GM19043 (cell line): ENCODE measurements around the gene DRC1.

Source experiments
- ATAC-seq: cut with Tn5 transposase; IDR thresholded peaks from one replicate; pipeline ENCODE4 v1.9.1; 2021; ENCODE audit warnings: low read depth; ENCODE audit not compliant: unreplicated experiment

The DRC1 gene

DNA sequence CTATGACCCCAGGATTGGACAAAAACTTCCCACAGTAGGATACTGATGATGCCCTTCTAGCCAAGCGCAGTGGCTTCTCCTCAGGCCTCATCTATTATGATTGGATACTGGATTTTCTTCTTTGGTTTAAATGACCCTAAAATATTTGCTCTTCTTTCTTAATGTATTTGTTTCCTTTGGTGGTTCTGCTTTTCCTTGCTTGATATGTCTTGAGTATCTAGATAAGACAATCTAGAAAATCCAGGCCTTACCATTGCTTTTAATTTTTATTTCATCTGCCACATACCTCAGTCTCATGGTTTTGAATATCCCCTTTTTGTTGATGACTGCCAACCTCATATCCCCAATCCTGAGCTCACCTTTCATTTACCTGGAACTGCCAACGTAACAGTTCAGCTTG, 40.6 kb downstream of the DRC1 start:
- ATAC-seq = no peak

DNA sequence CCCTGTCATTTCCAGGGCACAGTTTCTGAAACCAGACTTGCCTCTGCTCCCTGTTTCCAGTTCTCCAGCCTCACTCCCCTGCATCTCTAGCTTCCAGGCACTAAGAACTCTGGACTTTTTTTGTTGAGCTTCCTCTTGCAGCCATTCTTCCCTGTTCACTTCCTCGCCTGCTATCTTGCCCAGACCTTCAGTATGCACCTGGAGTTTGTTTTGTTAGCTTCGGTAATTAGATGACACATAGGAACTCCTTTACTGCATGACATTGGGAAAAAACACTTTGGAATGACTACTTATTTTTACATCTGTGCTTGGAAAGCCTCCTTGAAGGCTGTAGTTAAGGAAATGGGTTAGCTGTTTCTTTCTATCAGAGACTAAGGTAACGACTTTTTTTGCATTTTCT, 41.0 kb downstream of the DRC1 start:
- no peak for ATAC-seq

DNA sequence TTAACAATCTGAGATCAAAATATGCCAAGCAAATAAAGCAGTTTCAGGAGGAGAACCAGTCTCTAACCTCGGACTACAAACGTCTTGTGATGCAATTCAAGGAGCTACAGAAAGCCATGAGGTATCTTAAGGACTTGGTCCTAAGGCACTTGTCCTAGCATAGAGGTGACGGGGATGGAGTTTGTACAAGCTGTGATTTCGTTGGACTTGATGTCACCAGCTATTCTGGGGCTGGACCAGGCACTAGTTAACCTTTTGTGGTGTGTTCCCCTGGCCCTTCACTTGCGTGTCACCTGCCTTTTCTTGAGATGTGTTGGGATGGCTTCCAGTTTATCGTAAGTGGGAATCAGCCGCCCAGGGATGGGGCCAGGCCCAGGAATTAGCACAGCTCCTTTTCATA, 42.5 kb downstream of the DRC1 start:
- ATAC-seq = no peak

DNA sequence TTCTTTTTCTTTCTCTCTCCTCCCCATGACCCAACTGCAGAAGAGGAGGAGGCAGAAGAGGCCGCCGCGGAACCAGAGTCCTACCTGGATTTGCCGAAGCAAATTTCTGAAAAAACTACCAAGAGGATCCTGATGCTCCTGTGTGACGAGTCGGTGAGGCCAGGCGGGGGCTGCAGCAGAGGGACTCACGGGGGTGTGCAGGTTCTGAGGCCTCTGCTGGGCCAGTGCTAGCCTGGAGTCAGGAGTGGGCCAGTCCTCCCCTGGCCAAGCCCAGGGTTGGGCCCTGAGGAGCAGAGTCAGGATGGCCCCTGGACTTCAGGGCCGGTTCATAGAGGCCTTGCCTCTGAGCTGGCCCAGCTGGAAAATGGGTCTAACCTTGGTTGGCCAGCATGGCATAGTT, 46.9 kb downstream of the DRC1 start:
- ATAC-seq = no peak

DNA sequence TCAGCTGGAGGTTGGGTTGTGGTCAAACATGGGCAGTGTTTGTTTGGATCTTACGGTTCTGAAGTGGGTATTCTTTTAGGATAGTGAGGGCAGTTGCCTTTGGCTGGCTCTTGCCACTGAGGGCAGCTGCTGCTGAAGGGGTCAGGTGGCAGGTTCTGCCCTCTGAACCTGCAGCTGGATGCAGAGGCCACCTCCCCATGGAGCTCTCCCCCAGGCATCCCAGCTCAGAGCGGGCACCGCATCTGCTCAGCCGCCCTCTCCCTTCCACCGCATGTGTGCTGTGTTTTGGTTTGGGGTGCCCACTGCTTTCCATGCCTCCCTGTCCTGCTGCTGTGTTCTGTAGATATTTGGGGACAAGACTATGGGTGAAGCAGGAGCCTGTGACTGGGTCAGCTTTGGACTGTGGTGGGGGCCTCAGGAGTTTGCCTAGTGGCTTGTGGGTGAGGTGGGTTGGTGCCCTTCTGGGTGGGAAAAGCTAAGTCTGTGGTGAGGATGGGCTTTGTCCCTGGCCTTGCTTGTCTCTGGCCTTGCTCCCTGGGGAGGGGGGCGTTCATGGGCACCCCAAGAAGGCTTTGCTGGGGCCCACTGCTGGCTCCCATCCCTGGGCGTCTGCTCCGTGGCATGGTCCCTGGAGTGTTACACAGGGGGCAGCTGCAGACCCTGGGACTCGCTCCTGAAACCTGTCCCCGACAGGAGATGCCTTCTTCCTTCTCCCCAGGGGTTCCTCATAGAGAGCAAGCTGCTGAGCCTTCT, 47.7 kb downstream of the DRC1 start:
- ATAC-seq = no peak

DNA sequence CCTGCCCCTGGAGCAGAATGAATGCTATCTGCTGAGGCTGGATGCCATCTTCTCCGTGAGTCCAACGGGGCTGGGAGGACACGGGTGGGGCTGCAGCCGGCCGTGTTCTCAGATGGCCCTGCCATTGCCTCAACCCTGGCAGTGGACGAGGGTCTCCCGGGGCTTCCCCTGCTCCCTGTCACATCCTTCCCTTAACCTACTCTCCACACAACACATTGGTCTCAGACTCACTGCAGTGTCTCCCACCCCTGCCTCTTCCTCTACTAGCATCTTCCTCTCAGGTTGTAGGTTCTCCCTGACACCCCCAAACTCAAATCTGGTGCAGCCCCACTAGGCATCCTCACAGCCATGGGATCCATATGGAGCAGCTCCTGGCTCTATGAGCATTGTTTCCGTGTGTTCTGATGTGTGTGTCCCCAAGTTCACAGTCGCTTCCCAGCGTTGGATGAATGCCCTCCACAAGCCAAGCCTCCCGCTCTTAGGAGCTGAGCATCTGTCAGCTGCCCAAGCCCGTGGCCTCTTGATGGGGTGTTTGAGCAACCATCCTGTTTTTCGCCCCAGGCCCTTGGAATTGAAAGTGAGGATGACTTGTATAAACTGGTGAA, 48.4 kb downstream of the DRC1 start:
- ATAC-seq = no peak

DNA sequence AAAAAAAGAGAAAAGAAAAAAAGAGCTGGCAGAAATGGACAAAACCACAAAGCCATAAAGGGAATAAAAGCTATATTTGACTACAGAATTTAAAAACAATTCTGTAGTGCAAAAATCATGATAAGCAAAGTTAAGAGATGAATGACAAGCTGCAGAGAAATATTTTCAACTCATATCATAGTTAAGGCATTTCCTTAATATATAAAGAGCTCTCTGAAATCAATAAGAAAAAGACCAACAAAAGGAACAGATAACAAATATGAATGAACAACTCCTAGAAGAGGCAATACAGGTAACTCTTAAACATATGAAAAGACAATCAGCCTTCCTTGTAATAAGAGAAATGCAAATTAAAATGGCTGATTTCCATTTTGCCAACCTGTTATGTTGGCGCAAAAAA, 50.0 kb downstream of the DRC1 start:
- no peak for ATAC-seq

DNA sequence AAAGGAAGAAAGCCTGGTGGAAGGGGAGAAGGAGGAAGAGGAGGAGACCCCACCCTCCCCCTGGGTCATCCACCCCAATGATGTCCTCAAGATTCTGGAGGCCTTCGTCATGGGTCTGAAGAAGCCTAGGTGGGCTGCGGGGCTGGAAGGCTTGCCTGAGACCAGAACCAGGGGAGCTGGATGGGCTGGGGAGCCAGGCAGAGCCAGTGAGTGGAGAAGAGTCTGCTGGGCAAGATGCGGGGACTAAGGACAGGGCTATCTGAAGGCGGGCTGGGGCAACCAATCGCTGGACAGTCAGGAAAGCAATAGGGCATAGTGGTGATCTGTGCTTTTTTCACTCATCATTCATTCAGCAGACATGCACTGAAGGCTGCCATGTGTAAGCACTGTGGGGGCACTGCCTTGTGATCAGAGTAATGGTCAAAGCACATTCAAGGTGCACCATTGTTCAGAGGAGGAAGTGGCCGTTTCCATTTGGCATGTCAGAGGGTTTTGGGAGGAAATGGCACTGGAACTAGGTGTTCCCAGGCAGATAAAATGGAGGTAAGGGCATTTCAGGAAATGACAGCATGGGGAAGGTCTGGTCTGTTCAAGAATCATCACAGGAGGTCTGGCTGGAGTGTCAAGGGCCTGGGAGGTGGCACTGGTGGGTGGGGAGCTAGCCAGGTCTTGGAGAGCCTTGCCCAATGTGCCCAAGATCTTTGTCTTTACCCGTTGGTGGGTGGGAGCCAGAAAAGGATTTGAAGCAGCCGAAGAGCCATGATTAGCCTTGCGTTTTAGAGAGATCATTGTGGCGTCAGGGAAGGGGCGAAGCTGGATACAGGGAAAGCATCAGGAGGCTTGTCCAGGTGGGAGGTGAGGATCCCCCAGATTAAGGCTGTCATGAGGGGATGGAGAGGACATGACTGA, 52.0 kb downstream of the DRC1 start:
- ATAC-seq = no peak

DNA sequence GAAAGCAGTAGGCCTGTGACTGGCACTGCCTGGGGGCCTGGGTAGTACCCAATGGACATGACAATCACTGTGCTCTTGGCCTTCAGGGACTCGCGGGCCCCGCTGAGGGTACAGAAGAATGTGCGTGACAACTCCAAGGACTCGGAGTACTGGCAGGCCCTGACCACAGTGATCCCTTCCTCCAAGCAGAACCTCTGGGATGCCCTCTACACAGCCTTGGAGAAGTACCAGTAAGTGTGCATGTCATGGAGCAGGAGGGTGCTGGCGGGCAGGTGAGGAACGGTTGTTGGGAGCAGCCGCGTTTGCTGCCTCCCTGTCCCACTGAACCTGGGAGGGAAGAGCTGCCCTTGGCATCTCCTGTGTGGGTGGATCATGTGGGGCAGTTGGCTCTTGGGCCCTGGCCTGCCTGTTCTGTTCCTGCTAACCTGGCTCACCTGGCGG, 52.9 kb downstream of the DRC1 start:
- ATAC-seq = no peak

DNA sequence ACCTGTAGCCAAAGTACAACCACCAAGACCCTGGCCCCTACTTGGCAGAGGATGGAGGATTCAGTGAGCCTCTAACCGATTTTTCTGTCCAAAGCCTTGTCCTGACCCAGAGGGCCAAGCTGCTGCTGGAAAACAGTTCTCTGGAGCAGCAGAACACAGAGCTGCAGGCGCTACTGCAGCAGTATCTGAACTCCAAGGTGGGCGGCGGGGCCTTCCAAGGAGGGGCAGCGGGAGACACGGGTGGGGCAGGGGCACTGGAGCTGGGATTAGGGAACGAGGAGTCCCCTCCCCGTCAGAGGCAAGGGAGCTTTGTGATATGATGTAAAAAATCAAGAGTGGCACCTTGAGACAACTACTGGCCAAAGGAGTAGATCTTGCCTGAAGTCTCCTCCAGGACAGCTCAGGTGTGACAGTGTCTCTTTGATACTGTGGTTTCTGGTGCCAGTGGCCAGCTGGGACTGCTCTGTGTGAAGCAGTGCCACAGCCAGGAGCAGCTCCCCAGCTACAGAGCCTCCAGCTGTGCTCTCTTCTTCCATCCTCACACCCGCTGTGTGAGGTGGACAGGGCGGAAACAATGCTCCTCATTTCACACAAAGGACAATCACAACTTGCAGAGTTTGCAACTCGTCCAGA, 53.4 kb downstream of the DRC1 start:
- ATAC-seq = no peak

DNA sequence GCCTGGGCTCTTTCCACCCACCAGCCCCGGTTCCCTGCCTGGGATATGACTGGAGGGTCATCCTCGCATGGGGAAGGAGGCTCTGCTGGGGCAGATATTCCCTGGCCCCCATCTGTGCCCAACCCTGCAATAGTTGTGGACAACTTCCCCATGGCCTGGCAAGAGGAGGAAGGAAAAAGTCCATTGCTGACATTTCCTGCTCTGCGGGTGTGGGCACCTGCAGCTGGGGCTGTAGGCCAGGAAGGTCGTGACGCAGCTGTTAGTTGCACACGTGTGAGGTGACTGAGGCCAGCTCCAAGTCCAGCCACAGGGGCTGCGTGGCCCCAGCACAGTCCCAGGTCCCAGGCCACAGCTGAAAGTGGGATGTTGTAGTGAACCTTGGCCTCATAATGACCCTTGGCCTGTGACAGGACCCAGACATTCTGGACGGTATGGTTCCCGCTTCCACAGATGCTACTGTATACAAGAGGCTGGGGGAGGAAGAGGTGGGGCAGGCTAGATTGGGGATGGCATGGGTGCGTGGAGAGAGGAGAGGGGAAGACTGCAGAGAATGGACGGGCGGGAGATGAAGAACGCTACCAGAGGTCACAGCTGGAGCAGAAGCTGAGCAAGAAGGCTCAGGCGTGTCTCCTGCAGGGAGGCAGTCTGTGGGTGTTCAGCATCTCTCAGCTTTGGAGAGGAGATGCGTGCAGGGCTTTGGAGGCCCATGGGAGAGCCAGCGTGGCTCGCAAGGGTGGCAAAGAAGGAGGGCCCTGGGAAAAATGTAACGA, 54.1 kb downstream of the DRC1 start:
- no peak for ATAC-seq

DNA sequence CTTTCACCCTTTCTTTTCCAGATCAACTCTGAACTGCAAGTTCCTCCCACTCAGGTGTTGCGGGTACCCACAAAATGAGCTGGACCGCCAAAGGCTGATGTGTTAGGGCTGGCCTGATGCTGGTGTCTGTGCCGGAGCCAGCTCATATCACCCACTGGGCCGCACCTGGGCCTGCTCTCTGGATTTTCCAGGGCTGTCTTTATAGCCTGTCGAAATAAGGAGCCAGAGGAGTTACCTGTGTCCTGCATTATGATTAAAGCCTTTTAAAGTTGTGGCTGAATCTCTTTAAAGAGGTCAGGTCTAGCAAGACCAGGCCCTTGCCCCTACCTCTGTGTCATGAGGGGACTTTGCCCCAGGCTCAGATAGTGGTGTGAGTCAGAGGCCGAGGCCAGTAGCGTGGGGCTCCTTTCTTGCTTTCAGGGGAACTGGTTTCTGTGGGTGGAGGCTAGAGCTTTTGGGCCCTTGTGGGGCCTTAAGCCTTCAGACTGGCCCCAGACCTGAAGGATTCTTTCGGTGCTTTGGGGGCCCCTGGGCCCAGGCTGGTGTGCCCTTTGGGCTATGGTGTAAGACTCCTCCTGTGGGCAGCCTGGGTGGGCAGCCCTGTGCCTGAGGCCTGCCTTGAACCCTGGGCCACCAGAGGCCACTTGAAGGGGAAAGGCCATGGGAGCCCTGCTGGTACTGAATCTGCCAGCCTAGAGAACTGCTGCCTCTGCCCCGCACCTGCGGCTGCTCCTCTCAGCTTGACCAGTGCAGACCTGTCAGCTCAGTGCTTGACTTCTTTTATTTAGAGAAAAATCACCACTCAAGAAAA, 54.9 kb downstream of the DRC1 start:
- no peak for ATAC-seq

DNA sequence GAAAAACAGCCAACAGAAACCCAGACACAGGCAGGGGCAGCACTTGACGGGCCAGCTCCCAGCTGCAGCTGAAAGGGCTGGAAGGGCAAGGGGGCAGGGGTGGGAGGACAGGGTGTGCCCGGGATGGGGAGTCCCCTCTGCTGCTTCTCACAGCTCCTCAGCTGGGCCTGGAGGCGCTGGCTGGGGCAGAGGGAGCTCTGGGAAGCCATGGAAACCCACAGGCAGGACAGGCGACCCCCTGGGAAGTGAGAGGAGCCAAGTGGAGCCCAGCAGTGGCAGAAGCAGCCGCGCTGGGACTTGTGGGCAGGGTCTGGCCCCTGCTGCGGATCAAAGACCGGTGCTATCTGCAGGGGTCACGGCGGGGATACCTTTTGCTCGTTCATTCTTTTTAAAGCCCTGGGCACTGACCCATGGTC, 55.5 kb downstream of the DRC1 start:
- no peak for ATAC-seq

DNA sequence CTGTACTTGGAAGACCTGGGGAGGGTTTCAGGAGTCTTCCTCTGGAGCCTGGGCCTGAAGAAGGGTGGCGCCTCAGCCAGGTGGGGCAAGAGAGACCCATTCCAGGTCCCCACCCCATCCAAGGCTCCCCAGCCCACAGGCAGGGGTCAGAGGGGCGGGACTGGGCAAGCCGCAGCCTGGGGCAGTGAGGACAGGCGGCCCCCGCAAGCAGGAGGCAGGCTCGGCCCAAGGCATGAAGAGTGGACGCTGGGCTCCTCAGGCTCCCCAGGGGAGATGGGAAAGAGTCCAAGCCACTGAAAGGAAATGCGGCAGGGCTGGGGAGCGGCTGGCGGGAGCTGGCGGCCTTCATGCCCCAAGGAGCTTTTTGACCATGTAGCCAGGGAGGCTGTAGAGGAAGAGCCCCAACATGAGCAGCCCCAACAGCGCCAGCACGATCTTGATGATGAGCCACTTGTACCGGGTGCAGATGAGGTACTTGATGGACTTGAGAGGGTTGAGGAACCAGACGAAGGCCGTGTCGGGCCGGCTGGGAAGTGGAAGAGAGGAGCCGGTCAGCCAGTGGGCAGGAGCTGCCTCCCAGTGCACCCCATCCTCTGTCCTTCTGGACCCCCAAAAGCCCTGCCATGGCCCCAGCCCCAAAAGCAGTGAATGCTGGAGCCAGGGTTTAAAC, 56.1 kb downstream of the DRC1 start:
- no peak for ATAC-seq

DNA sequence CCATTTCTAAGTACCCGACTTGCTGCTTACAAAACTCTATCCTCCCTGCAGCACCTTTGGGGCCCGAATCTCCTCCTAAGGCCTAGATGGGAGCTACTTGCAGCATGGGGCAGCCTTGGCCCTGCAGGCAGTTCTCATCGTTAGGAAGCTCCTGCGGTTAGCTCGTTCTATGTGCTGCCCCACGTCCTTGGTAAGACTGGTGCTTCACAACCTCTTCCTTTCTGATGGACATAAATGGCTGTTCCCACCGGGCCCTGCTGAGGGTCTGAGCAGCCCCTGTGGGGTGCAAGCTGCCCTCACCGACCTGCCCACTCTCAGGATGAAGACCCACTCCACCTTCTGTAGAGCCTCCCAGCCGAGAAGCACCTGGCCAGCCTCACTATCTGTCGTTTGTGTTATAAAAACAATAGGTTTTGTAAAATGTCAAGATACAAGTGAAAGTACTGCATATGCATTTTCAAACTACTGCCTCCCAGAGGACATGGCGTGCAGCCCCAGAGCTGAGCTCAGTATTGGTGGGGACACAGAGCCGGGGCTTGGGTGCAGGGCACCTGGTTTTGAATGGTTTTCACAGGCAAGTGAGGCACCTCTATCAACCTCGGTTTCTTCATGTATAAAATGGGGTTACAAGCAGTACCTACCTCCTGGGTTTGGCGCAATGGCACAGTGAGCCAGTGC, 56.8 kb downstream of the DRC1 start:
- ATAC-seq = no peak

DNA sequence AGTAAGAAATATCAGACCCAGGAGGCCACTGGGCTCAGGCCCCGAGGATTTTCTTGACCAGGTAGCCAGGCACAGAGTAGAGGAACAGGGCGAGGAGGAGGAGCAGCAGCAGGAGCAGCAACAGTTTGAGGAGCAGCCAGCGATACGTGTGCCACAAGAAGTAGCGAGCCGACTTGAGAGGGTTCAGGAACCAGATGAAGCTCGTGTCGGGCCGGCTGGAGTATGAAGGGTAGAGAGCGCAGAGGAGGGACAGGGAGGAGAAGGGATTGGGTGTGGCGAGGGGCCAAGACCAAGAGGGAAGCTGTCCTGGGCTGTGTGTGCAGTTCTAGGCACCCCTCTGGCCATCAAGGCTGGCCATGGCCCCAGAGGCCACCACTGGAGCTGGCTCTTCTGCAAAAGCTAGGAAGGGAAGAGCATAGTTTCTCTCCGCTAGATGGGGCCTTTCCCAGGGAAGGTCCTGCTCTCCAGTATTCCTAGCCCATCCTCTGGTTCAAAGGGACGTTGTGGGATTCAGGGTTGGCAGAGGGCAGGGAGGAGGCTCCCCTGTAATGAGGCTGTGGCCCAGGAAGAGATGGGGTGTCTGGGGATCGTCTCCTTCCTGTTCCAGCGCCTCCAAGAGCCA, 58.4 kb downstream of the DRC1 start:
- no peak for ATAC-seq

DNA sequence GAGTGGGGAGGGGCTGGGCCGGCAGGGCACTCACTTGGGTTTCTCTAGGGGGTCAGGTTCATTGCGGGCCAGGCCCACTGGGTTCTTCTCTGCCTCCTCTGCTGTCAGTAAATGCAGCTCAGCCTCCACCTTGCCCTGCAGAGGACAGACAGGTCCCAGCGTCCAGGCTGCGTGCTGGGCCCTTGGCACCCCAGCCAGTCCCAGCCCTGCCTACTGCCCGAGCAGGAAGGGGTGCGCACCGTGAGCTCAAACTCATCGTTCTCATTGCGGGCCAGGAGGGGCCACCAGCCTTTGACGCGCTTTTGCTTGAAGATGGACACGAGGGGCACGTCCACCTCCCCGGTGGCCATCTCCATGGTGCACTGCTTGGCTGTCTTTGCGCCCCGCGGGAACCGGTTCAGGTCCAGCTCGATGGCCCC, 58.9 kb downstream of the DRC1 start:
- ATAC-seq = no peak

DNA sequence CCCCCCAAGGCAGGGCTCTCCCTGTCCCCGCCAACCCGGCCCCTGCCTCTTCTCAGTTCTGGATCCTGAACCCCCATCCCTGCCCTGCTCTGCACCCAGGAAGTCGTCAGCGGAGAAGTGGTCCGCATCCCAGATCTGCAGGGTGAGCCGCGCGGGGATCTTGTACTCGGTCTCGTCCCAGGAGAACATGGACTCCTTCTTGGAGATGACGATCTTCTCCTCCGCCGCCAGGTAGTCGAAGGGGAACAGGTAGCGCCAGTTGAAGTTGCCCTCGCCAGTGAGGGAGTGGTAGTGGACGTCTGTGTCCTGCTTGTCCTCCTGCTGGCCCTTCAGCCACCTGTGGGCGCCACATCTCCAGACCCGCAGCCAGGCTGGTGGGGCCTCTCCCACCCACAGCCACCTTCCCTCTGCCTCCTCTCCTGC, 59.9 kb downstream of the DRC1 start:
- ATAC-seq = no peak
